Measurements from ENCODE around the gene CEACAM21. TPM values are rescaled to one million over a fixed set of nuclear protein-coding genes. Genes with fewer than 3 reads are reported as not detected.

CEACAM21 gene
- total RNA-seq, 2 experiments from 2014 or later = 30.7 to 34.9 TPM

- ChIA-PET CTCF (interaction anchor here (1.3 kb wide), 1 partner anchor 29 kb away, joined by 5 read pairs; no protein-coding TSS in a partner anchor), POLR2A (interaction anchor here (0.6 to 1.3 kb wide), 2 partner anchors 14 to 28 kb away, joined by 3 to 4 read pairs; no protein-coding TSS in a partner anchor)
- H3K27ac Mint-ChIP-seq = peak overlapping the region; percentile 48
- H3K36me3 Mint-ChIP-seq (ENCODE audit: low read depth) = no peaks in the 10 kb centered on the region
- H3K27me3 ChIP-seq (ENCODE audit: control insufficient read depth in 1 of 2, insufficient read depth in 2 of 2, low read length in 2 of 2) = no peaks in the 10 kb centered on the region
- no peaks in the 10 kb centered on the region for H3K9me3 Mint-ChIP-seq
- H3K4me3 ChIP-seq (ENCODE audit: low read length) = peak overlapping the region; percentile 26
- DNase-seq = peak in 1 of 14 experiments; percentile 34
- TF ChIP-seq, protein P1, sequence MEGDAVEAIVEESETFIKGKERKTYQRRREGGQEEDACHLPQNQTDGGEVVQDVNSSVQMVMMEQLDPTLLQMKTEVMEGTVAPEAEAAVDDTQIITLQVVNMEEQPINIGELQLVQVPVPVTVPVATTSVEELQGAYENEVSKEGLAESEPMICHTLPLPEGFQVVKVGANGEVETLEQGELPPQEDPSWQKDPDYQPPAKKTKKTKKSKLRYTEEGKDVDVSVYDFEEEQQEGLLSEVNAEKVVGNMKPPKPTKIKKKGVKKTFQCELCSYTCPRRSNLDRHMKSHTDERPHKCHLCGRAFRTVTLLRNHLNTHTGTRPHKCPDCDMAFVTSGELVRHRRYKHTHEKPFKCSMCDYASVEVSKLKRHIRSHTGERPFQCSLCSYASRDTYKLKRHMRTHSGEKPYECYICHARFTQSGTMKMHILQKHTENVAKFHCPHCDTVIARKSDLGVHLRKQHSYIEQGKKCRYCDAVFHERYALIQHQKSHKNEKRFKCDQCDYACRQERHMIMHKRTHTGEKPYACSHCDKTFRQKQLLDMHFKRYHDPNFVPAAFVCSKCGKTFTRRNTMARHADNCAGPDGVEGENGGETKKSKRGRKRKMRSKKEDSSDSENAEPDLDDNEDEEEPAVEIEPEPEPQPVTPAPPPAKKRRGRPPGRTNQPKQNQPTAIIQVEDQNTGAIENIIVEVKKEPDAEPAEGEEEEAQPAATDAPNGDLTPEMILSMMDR (IDR thresholded peaks at IDR 0.05) = no peak
- no peaks in the 10 kb centered on the region for H3K27me3 Mint-ChIP-seq
- H3K4me3 Mint-ChIP-seq = peak overlapping the region; percentile 61
- intact Hi-C loops (cut with DNase I, micrococcal nuclease) = no loop called here
- no peaks in the 10 kb centered on the region for H3K36me3 ChIP-seq (ENCODE audit: insufficient read depth, low read length)
- peaks cover 40% of the 10 kb centered on the region for H3K4me1 ChIP-seq (ENCODE audit: insufficient read depth, low read length)
- H3K27ac ChIP-seq (ENCODE audit: low read depth in 1 of 2, low read length in 2 of 2) = peak overlapping the region in 1 of 2 donors; percentile 1
- no peak for ATAC-seq (ENCODE audit: poor library complexity)
- peaks cover 0 to 4% of the 10 kb centered on the region in 2 experiments for H3K9me3 ChIP-seq (ENCODE audit: control insufficient read depth in 1 of 2, insufficient read depth in 1 of 2, low read length in 2 of 2)
- peaks cover 51% of the 10 kb centered on the region for H3K4me1 Mint-ChIP-seq (ENCODE audit: low read depth)
Measured at GRCh38 chr19:41535029-41535622, 40.8 kb upstream of the CEACAM21 start.

GRCh38 chr19:41537789-41538188, 38.2 kb upstream of the CEACAM21 start:
- DNase-seq (peak in 3 of 14 experiments; percentile 54 to 66 (median 63)), ATAC-seq (ENCODE audit: poor library complexity) (no peak)
- Histone ChIP-seq H3K4me3 (ENCODE audit: low read length) (no peak overlapping the region), H3K4me1 (ENCODE audit: insufficient read depth, low read length) (peaks cover 26% of the 10 kb centered on the region), H3K27ac (ENCODE audit: low read depth in 1 of 2, low read length in 2 of 2) (no peak overlapping the region), H3K27me3 (ENCODE audit: control insufficient read depth in 1 of 2, insufficient read depth in 2 of 2, low read length in 2 of 2) (no peaks in the 10 kb centered on the region), H3K36me3 (ENCODE audit: insufficient read depth, low read length) (no peaks in the 10 kb centered on the region), H3K9me3 (ENCODE audit: control insufficient read depth in 1 of 2, insufficient read depth in 1 of 2, low read length in 2 of 2) (peaks cover 0 to 4% of the 10 kb centered on the region in 2 experiments)
- POLR2A ChIA-PET = interaction anchor here (0.6 kb wide), 1 partner anchor 12 kb away, joined by 3 read pairs; no protein-coding TSS in a partner anchor
- no peaks in the 10 kb centered on the region for H3K36me3 Mint-ChIP-seq (ENCODE audit: low read depth)
- TF ChIP-seq, protein P1 (IDR thresholded peaks at IDR 0.05) = peak; percentile 42
- CTCF ChIA-PET = interaction anchor here (0.6 to 1.5 kb wide), 4 partner anchors 16 to 33 kb away, joined by 3 to 5 read pairs (median 3); no protein-coding TSS in a partner anchor
- peaks cover 39% of the 10 kb centered on the region for H3K4me1 Mint-ChIP-seq (ENCODE audit: low read depth)
- H3K4me3 Mint-ChIP-seq = no peak overlapping the region
- H3K9me3 Mint-ChIP-seq = no peaks in the 10 kb centered on the region
- no peak overlapping the region for H3K27ac Mint-ChIP-seq
- no peaks in the 10 kb centered on the region for H3K27me3 Mint-ChIP-seq
- intact Hi-C loops (cut with DNase I, micrococcal nuclease) = no loop called here

GRCh38 chr19:41540041-41540695, 35.8 kb upstream of the CEACAM21 start:
- POLR2A ChIA-PET = interaction anchor here (0.6 kb wide), 1 partner anchor 9 kb away, joined by 3 read pairs; no protein-coding TSS in a partner anchor
- Histone ChIP-seq H3K27me3 (ENCODE audit: control insufficient read depth in 1 of 2, insufficient read depth in 2 of 2, low read length in 2 of 2) (no peaks in the 10 kb centered on the region), H3K9me3 (ENCODE audit: control insufficient read depth in 1 of 2, insufficient read depth in 1 of 2, low read length in 2 of 2) (peaks cover 0 to 4% of the 10 kb centered on the region in 2 experiments), H3K4me1 (ENCODE audit: insufficient read depth, low read length) (peaks cover 31% of the 10 kb centered on the region), H3K4me3 (ENCODE audit: low read length) (no peak overlapping the region), H3K27ac (ENCODE audit: low read depth in 1 of 2, low read length in 2 of 2) (no peak overlapping the region), H3K36me3 (ENCODE audit: insufficient read depth, low read length) (no peaks in the 10 kb centered on the region)
- H3K27ac Mint-ChIP-seq = no peak overlapping the region
- H3K27me3 Mint-ChIP-seq = no peaks in the 10 kb centered on the region
- ATAC-seq (ENCODE audit: poor library complexity) (no peak), DNase-seq (no peak)
- H3K9me3 Mint-ChIP-seq = no peaks in the 10 kb centered on the region
- H3K4me3 Mint-ChIP-seq = no peak overlapping the region
- TF ChIP-seq, protein P1 (IDR thresholded peaks at IDR 0.05) = no peak
- CTCF ChIA-PET = interaction anchor here (0.7 to 1.8 kb wide), 3 partner anchors 15 to 57 kb away, joined by 3 to 14 read pairs (median 3); no protein-coding TSS in a partner anchor
- H3K4me1 Mint-ChIP-seq (ENCODE audit: low read depth) = peaks cover 37% of the 10 kb centered on the region
- intact Hi-C loops (cut with DNase I, micrococcal nuclease) = no loop called here
- no peaks in the 10 kb centered on the region for H3K36me3 Mint-ChIP-seq (ENCODE audit: low read depth)

All from CD4-positive, alpha-beta T cell (primary cell).